ENCODE results near the gene COL12A1.

DNA sequence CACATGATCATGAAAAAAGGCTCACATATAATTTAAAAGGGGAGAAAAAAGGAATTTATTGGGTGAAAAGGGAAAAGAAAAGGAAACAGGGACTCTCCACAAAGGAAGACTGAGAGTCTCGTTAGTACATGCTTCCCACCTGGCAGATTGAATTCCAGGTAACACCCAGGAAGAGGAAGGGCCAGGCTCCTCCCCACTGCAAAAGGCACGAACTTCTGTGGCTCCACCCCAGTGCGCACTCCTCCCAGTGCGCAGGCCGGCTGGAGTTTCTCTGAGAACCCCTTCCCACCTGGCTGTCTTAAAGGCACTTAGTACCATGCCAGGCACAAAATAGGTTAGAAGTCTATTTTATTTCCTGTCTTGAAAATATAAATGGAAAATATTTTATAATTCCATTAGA, 129.8 kb downstream of the COL12A1 start:
- TF ChIP-seq, protein P1, sequence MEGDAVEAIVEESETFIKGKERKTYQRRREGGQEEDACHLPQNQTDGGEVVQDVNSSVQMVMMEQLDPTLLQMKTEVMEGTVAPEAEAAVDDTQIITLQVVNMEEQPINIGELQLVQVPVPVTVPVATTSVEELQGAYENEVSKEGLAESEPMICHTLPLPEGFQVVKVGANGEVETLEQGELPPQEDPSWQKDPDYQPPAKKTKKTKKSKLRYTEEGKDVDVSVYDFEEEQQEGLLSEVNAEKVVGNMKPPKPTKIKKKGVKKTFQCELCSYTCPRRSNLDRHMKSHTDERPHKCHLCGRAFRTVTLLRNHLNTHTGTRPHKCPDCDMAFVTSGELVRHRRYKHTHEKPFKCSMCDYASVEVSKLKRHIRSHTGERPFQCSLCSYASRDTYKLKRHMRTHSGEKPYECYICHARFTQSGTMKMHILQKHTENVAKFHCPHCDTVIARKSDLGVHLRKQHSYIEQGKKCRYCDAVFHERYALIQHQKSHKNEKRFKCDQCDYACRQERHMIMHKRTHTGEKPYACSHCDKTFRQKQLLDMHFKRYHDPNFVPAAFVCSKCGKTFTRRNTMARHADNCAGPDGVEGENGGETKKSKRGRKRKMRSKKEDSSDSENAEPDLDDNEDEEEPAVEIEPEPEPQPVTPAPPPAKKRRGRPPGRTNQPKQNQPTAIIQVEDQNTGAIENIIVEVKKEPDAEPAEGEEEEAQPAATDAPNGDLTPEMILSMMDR (IDR thresholded peaks at IDR 0.05; ENCODE audit: insufficient read depth, low read length) = no peak
- no peak for TF ChIP-seq POLR2AphosphoS5 (IDR thresholded peaks at IDR 0.05; ENCODE audit: low read depth)

Data from HL-60 (cell line).